Loucy (cell line): ENCODE measurements around the gene WDR54.
"Not testable (repeated sequence)": the region's sequence is repeated elsewhere in the genome, so short reads cannot be mapped to it uniquely, and the experiment has no call there.

Source experiments
- H2AFZ ChIP-seq: fragments of 200-600 bp; sonication (generic); 2 replicates; pipeline ENCODE4 v1.6.0; 2016; ENCODE audit warnings: antibody characterized with exemption, mild to moderate bottlenecking, low read length, moderate library complexity
- H3F3A ChIP-seq: fragments of 200-600 bp; 2 replicates; pipeline ENCODE4 v1.6.0; 2016; ENCODE audit warnings: antibody characterized with exemption, low read depth, mild to moderate bottlenecking
- H3K27me3 ChIP-seq: fragments of 200-600 bp; sonication (generic); 2 replicates; pipeline ENCODE4 v1.6.1; 2014; ENCODE audit warnings: low read length, mild to moderate bottlenecking; ENCODE audit not compliant: insufficient read depth, poor library complexity, severe bottlenecking
- H3K36me3 ChIP-seq: fragments of 200-600 bp; sonication (generic); 2 replicates; pipeline ENCODE4 v1.6.1; 2016; ENCODE audit warnings: low read length; ENCODE audit not compliant: insufficient read depth
- H3K4me1 ChIP-seq: fragments of 200-600 bp; sonication (generic); 2 replicates; pipeline ENCODE4 v1.5.1; 2014; ENCODE audit warnings: low read length, mild to moderate bottlenecking; ENCODE audit not compliant: insufficient read depth, poor library complexity, severe bottlenecking
- H3K4me2 ChIP-seq: fragments of 200-600 bp; sonication (generic); 2 replicates; pipeline ENCODE4 v1.6.0; 2014; ENCODE audit warnings: antibody characterized with exemption, low read length, low read depth, mild to moderate bottlenecking; ENCODE audit not compliant: poor library complexity, severe bottlenecking
- H3K4me3 ChIP-seq: fragments of 200-600 bp; sonication (generic); 2 replicates; pipeline ENCODE4 v1.5.1; 2014; ENCODE audit warnings: low read length, mild to moderate bottlenecking, mixed read lengths; ENCODE audit not compliant: poor library complexity, severe bottlenecking
- H3K79me2 ChIP-seq: fragments of 200-600 bp; sonication (generic); 2 replicates; pipeline ENCODE4 v1.6.1; 2014; ENCODE audit warnings: low read length; ENCODE audit not compliant: insufficient read depth
- H3K9ac ChIP-seq: fragments of 200-600 bp; sonication (generic); 2 replicates; pipeline ENCODE4 v1.6.0; 2014; ENCODE audit warnings: mild to moderate bottlenecking, low read depth, low read length, moderate library complexity; ENCODE audit not compliant: poor library complexity, severe bottlenecking
- H3K9me2 ChIP-seq: fragments of 200-600 bp; sonication (generic); replicated peaks from 2 replicates; pipeline ENCODE4 v1.6.1; 2016; ENCODE audit warnings: low read depth, low read length, mixed read lengths
- H3K9me3 ChIP-seq: fragments of 200-600 bp; sonication (generic); 2 replicates; pipeline ENCODE4 v1.6.1; 2014; ENCODE audit warnings: mild to moderate bottlenecking, antibody characterized with exemption, low read length, low read depth; ENCODE audit not compliant: insufficient read depth
- H4K20me1 ChIP-seq: fragments of 200-600 bp; sonication (generic); 2 replicates; pipeline ENCODE4 v1.6.0; 2014; ENCODE audit warnings: antibody characterized with exemption, low read length, mild to moderate bottlenecking; ENCODE audit not compliant: insufficient read depth, poor library complexity, severe bottlenecking
- CTCF ChIP-seq: fragments of 200-600 bp; sonication (generic); conservative IDR thresholded peaks from 2 replicates; pipeline ENCODE4 v1.5.1; 2014; ENCODE audit warnings: mild to moderate bottlenecking, antibody characterized with exemption, low read length
- EZH2phosphoT487 ChIP-seq: fragments of 200-600 bp; IDR thresholded peaks from 2 replicates; pipeline ENCODE4 v1.6.1; 2018; ENCODE audit warnings: antibody characterized with exemption, mild to moderate bottlenecking, moderate library complexity, borderline replicate concordance

WDR54 gene

GRCh38 chr2:74441170-74441689, 19.7 kb downstream of the WDR54 start:
- H2AFZ ChIP-seq: no peak overlapping the region; the same call in 1 of the 2 replicates

DNA sequence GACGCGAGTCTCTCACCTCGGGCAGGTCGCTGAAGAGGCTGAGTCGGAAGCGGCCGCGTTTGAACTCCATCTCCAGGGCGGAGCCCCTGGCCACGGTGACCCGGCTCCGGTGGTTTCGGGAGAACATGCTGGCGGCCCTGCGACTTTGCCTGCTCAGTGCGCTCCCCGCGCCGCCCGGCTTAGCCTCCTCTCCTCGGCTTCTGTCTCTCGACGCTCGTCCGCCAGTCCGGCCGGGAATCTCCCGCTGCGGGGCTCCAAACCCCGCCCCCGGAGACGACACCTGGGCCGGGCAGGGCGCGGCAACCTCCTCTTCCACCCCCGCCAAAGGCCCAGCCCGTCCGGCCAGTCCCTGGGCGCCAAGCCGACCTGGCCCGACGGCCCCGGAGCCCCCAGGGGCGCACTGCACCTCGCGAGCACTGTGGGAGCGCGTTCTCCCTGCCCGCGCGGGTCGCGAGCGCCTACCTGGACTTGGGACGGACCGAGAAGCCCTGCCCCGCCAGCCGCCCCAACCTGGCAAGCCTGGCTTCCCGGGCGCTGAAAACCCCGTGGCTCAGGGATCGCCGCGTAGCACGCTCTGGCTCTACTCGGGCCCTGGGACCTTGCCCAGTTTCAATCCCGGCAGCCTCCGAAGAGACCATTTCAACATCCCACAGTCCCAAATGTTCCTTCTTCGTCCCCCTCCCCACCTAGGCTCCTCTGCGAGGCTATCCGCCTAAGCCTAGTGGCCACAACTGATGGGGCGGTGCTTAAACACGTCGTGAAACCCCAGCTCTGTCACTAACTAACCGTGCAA, 20.4 kb downstream of the WDR54 start, which contains the start of gene RTKN:
Gene RTKN, minus strand, starts transcription at position 248 of the 793 bp plus-strand sequence. Its CDS starts 121 bp downstream, at position 127.
- no peaks in the 10 kb centered on the region for H3K9me3 ChIP-seq
- H2AFZ ChIP-seq: peak within 1 kb of the TSS; percentile 93
- no peak for TF ChIP-seq EZH2phosphoT487
- no peak for TF ChIP-seq CTCF
- H4K20me1 ChIP-seq: peaks cover 2% of the 10 kb centered on the region
- no peaks in the 10 kb centered on the region for H3K36me3 ChIP-seq
- peaks cover 38% of the 10 kb centered on the region for H3K4me1 ChIP-seq
- H3K4me2 ChIP-seq: peak within 1 kb of the TSS; percentile 99
- no peaks in the 10 kb centered on the region for H3F3A ChIP-seq
- peaks cover 24% of the 10 kb centered on the region; the same call in 1 of the 2 replicates for H3K79me2 ChIP-seq
- peak within 1 kb of the TSS; percentile 92 for H3K9ac ChIP-seq
- H3K9me2 ChIP-seq: no peaks in the 10 kb centered on the region
- no peaks in the 10 kb centered on the region for H3K27me3 ChIP-seq
- peak within 1 kb of the TSS; percentile 80 for H3K4me3 ChIP-seq

More at GRCh38 chr2:74441170-74441689, 19.7 kb downstream of the WDR54 start:
- peaks cover 2% of the 10 kb centered on the region for H4K20me1 ChIP-seq
- no peaks in the 10 kb centered on the region for H3K27me3 ChIP-seq
- H3K79me2 ChIP-seq: peaks cover 24% of the 10 kb centered on the region; the same call in 1 of the 2 replicates
- no peaks in the 10 kb centered on the region for H3F3A ChIP-seq
- H3K4me2 ChIP-seq: peak overlapping the region; percentile 99
- no peaks in the 10 kb centered on the region for H3K9me2 ChIP-seq
- no peaks in the 10 kb centered on the region for H3K9me3 ChIP-seq
- H3K9ac ChIP-seq: peak overlapping the region; percentile 92
- peaks cover 39% of the 10 kb centered on the region for H3K4me1 ChIP-seq
- no peaks in the 10 kb centered on the region for H3K36me3 ChIP-seq
- TF ChIP-seq CTCF: no peak
- TF ChIP-seq EZH2phosphoT487: no peak
- no peak overlapping the region for H3K4me3 ChIP-seq

GRCh38 chr2:74442483-74443297, 21.2 kb downstream of the WDR54 start:
- H3K27me3 ChIP-seq, H2AFZ ChIP-seq, H3F3A ChIP-seq, H4K20me1 ChIP-seq, H3K9me3 ChIP-seq, H3K9ac ChIP-seq, H3K4me2 ChIP-seq, H3K9me2 ChIP-seq, H3K36me3 ChIP-seq, H3K4me3 ChIP-seq: not testable (repeated sequence)
- Histone ChIP-seq H3K4me1 (peaks cover 30% of the 10 kb centered on the region), H3K79me2 (peaks cover 24% of the 10 kb centered on the region; the same call in 1 of the 2 replicates)
